Fibroblast of skin of back (primary cell): Measurements from ENCODE around the gene CDK19.

Experiments
- DNase-seq: peaks from one replicate; pipeline ENCODE4 v3.0.0-alpha.2; 2013

Gene CDK19

DNA sequence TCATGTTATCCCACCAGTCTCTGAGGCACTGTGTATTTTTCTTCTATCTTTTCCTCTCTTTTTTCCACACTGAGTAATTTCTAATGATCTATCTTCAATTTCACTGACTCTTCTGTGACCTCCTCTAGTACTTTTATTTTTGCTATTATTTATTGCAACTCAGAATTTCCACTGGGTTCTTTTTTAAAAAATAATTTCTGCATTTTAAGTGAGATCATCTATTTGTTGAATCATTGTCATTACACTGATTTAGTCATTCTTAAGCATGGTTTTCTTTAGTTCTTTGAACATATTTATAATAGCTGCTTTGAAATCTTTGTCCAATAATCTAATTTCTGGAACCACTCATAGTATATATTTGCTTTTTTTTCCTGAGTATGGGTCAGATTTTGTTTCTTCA, 242.1 kb downstream of the CDK19 start:
- no peak for DNase-seq

DNA sequence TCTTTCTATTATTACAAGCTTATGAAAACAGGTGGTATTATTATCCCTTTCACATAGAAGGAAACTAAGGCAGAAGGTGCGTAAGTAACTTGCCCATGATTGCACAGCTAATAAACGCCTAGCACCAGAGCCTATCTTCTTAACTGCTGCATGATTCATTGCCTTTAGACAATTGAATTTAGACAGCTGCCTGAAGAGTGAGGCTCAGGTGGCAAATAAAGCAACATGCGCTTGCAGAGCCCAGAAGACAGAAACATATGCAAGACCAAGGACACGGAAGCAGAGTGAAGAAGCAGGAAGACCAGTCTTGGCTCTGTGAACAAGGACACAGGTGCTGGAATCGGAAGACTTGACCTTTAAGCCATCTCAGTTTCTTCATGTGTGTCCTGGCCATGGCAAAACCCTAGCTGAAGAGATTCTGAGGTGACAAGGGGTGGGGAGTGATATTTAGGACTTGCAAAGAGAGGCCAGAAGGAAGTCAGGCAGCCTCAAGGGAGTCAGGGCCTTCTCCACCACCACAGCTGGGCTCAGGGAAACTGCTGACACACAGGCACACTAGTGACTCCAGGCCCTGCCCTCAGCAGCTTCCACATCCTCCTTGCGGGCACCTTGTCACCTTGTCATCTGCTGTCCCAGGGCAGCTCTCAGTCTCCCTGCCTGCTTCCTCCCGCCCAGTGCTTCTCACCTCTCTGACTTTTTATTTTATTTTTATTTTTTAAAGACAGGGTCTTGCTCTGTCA, 247.1 kb downstream of the CDK19 start:
- no peak for DNase-seq

DNA sequence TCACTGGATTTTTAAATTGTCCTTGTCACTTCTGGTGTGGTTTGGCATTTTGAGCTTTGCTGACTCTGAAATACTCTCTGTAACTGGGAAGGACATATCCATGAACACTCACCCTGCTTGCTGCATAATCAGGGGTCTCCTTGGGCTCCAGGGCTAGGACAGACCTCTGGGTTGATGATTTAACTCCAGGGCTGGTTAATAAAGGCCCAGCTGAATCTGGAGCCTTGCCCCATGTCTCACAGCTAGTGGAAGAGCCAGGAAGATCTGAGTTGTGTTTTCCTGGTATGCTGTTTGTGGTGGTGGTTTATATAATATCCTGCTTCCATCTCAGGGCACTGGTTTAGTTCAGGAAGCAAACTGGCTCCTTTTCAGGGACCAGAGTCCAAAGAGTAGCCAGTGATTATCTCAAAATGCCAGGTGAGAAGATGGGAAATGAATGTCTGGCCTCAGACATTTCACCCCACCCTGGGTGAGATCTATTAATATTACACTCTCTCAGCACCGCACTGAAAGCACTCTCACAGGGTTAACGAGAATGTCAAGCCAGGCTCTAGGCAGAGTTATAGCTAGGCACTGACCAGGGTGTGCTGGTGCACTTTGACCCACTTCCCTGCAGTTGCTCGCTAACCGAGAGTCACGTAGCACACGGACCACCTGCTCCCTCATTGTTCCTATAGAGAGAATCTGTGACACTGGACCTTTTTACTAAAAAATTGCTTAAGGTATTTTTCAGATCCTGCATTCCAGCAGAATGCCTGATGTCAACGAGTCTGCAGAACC, 248.7 kb downstream of the CDK19 start:
- DNase-seq: no peak

DNA sequence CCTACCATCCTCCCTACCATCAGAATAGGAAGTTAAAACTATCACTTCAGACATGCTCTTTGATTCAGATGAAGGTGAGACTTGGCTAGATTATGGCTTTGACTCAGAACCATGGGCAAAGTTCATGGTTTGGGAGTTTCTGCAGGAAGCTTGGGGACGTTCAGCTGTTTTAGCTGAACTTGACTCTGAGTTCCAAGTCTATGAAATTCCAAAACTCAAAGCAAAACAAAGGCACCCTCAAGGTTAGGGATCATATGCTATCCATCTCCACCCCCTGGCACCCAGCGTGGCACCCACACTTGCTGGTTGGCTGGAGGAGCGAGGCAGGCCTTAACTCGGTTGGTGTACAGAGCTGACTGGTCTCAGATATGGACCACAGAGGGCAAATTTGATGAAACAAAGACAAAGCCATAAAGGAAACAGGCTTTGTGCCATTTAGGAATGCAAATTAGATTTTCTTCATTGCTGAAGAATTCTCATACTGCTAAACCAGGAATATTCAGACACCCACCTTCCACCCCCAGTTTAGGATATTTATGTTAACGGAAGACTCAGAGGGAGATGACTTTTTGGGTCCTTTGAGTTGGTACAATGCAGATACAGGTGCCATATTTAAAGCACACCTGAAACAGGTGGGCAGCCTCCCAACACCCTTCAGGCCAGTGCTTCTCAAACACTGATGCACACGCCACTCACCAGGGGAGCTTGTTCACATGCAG, 250.4 kb downstream of the CDK19 start:
- DNase-seq: no peak

DNA sequence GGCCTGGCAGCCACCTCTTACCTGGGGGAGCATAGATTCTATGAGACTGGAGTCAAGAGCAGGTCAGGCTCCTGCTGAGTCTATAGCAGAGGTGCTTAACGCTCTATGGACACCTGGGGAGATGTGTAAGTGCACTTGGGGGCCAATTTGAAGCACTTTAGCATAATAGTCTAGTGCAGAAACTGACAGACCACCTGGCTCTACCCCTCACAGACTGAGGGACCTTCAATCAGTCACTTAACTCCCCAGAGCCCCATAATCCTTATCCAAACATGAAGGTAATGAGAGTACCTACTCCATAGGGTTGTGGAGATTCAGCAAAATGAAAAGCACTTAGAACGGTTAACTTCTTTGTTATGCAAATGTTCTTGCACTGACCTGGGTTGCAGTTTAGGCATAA, 251.6 kb downstream of the CDK19 start:
- DNase-seq: no peak

DNA sequence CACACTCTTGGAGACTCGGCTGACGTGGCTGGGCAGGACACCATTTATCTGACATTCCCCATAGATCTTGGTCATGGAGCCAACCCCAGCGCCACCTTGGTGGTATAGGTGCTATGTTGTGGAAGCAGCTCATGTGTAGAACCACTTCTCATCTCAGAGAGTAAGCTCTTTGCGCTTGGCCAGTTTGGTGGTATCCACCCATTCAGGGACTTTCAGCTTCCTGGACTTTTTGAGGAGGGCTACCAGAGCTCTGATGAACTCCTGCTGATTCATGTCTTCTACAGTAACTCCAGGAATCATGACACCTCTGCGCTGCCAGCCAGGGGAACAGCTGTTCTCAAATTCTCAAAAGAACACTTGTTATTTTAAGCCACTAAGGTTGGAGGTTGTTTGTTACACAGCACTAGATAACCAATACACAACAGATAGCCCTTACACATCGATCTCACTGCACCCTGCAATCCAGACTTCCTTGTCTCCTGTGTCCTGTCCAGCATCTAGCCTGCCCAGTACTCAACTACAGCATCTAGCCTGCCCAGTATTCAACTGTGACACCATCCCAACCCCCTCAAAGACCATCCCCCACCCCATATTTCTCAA, 252.9 kb downstream of the CDK19 start:
- no peak for DNase-seq

DNA sequence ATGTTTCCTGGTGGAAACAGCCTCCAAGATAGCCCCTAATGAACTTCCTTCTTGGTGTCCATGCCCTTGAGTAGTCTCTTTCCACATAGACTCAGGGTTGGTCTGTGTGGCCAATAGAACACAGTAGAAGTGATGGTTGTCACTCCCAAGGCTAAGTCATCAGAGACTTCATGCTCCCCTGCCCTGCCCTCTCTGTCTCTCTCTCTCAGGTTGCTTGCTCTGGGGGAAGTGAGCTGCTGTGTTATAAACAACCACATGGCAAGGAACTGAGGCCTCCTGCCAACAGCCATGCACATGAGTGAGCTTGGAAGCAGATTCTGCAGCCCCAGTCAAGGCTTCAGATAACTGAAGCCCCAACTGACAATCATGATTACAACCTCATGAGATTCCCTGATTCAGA, 253.6 kb downstream of the CDK19 start:
- DNase-seq: no peak

DNA sequence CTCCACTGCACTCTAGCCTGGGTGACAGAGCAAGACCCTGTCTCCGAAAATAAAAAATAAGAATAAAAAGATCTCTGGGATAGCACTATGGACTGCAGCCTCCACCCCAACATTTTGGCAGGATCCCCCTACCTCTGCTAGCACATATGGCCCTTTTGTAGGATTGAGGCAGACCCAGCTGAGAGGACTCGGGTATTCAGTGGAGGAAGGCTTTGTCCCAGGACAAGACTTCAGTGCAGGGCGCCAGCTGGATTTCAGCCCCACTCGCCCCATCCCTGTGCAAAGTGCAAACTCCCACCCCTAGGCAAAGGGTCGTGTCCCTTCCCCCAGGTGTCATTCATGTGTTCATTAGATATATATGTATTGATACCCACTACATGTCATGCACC, 254.3 kb downstream of the CDK19 start:
- no peak for DNase-seq

DNA sequence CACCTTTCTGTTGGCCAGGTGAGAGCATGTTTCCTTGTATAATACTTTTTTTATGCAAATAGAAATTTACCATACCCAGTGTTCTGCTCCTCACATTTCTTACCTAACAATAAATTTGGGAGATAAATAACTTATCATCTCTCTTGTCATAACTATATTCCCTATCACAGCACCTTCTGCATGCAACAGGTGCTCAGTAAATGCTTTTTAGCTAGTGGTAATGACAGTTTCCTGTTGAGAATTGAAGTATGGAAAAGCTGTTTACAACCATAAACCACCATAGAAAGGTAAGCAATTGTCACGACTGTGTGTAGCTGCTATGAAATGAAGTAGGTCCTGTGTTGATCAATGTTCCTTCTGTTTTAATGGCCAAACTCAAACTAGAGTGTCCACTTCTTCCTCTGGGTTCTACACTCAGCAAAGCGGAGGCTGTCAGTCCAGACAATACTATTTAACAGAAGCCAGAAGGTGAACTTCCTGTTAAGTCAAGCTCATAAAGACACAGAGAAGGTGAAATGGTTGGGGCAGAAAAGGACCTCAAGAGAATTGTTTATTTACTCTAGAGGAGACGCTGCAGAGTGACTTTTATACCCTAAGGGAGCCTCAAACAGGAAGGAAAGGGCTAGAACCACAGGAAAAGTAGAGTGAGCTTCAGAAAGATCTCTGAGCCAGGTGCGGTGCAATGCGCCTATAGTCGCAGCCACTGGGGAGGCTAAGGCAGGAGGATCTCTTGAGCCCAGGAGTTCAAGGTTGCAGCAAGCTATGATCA, 254.8 kb downstream of the CDK19 start:
- DNase-seq: no peak
